GM18873 (cell line): ENCODE data around the gene AK8.

Experiments used
- ATAC-seq: cut with Tn5 transposase; IDR thresholded peaks from one replicate; pipeline ENCODE4 v1.9.1; 2021; ENCODE audit warnings: mild to moderate bottlenecking, moderate library complexity, moderate number of reproducible peaks; ENCODE audit not compliant: unreplicated experiment, low FRiP score

AK8 gene

DNA sequence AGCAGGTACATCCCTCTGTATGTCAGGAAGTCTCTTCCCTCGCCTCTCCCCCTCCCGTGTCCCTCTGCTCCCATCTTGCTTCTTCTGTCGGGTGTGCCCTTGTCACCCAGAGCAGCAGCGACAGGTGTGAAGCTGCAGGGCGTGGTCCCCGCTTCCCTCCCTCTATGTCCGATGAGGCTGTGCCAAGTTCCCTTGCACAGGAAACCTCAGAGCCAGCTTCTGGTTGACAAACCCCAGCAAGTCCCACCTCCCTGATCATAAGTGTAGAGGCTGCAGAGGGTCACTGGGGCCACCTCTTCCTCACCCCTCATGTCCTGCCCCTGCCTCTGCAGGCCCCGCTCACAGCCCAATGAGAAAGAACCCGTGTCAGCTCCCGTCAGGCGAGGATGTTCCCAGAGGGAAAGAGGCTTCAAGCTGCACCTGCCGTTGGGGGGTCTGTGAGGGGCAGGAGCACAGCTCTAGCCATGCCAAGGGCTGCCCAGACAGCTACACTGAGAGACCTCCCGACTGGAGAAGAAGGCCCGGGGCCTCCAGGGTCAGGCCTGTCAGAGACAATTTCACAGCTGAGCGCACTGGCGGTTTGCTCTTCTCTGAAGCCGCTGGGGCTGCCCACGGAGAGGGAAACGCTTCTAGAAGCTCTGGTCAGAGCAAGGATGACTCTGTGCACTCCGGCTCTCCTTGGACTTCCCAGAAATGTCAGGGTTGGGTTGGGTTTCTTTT is 73.3 kb downstream of the AK8 start:
- ATAC-seq: no peak

DNA sequence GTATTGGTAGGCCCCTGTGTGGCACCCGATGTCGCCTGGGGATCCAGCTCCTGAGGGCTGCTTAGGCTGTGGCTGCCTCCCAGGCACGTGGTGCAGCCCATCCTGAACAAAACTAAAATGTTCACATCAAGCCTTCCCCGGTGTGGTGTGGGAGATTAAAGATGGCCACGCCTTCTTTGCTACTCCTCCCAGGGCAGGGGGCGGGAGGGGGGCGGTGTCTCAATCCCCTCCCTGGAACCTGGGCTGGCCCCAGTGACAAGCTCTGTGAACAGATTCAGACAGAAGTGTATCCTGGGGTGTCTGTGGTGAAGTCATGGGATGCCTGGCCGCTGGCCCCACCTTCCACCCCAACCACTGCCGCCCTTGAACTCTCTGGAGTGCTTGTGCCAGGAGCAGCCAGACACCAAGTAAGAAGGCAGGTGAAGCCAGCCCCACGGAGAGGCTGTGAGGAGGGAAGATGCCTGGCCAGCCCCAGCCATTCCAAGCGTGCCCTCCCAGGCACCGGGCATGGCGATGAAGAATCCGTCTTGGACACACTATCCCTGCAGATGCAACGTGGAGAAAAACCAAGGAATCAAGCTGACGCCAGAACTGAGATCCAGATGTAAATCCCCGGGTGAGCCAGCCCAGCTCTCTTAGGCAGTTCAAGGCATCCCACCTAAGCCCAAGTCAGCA is 75.8 kb downstream of the AK8 start:
- ATAC-seq: no peak

DNA sequence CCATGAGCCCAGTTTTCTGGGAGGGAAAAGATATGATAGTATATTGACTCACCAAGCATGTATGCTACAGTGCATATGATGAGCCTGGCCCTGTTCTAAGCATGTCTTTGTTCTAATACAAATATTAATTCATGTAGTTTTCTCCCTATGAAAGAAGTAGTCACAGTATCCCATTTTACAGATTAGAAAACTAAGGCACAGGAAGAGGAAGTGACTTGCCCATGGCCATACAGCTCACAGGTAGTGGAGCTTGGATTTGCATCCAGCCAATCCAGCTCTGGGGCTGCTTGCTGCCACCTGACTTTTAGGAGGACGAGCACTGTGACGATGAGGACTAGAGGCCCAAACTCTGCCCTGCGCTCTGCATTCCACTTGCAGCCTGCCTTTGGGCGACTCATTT is 76.4 kb downstream of the AK8 start:
- no peak for ATAC-seq

DNA sequence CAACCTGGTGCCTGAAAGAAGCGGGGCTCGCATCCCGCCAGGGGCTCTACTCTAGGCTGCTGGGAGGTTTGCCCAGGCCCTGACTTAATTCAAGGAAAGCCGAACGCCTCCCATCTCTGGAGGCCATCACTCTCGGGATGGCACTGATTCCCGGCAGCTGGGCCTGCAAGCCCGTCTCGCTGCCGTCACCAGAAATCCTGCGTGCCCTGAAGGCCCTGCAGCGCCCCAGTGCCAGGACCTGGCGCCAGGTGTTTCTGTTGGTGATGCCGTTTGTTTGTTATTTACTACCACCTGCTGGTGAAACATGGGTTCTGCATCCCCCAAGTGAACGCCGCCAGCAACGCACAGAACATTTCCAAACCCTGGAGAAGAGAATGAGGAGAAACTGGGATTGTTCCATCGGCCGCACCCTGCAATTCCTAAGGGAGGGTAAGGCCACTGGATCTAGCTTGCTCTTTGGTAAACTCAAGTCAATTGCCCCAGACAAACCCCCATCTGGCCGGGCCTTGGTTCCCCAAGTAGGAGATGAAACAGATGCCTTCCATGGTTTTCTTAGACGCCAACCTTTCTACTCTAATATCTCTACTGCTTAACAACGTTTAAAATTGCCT is 77.9 kb downstream of the AK8 start:
- ATAC-seq: no peak

DNA sequence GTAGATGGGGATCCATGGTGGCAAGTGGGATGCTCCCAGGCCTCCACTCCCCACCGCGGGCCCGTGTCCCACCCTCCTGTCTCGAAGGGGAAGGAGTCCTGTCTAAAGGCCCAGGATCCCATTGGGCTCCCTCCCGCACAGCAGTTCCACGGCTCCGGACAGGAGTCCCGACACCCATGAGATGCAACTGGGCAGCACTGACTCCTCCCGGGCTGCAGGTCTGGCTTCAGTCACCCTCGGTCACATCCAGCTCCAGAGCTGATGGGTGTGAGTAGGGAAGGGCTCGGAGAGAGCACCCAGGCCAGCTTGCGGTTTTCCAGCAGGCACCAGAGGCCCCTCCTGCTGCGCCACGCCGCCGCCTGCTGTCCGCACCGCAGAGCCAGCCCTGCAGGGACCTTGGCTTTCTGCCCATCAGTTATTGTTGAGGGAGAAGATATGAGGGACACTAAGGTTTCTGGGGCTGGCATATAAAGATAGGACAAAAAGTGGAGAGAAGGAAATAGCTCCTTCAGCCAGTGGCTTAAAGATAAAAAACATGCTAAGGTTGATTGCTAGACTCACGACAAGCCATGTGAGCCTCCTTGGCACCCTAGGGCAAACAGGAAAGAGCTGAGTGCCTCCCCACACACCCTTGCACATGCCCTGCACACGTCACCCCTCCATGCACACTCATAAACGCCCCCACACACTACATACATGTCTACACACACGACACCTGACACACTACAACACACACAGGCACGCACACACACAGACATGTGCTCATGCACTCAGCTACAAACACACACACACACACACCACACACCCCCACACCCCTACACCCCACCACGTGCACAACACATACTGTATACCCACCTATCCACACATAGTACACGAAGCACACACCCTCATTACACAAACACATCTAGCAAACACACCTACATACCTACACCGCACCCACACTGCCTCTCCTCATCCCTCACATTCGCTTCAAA is 79.0 kb downstream of the AK8 start:
- ATAC-seq: no peak

DNA sequence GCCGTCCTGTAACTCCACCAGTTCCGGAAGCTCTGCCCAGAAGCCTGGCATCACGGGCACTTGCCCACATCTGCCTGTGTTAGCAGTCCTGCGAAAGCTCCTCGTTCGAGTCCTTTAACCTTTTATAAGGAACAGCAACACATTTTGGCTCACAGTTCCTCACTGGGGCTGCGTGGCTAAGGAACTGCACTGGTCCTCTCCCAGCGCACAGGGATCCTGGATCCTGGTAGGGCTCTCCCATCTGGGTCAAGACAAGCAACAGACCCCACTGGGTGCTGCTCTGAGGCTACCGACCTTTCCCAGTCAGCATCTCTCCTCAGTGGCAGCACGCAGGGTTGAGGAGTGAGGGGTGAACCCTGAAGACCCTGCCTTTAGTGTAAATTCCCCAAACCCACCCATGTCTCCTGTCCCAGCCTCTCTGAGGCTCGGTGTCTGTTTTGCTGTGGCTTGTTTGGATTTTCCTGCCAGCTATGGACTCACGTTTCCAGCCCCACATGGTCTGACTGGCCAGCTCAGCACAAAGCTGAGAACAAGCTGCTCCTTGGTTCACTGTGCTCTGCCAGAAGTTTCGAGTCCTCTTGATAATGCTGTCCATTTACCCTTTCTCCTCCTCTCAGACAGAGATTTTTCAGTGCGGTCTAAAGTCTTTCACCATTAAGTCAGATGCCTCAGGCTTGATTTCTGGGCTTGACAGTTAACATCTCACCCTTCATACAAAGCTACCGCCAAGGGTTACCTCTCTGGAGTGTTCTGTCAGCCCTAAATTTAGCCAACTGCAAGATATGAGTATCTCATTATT is 80.0 kb downstream of the AK8 start:
- ATAC-seq: no peak

DNA sequence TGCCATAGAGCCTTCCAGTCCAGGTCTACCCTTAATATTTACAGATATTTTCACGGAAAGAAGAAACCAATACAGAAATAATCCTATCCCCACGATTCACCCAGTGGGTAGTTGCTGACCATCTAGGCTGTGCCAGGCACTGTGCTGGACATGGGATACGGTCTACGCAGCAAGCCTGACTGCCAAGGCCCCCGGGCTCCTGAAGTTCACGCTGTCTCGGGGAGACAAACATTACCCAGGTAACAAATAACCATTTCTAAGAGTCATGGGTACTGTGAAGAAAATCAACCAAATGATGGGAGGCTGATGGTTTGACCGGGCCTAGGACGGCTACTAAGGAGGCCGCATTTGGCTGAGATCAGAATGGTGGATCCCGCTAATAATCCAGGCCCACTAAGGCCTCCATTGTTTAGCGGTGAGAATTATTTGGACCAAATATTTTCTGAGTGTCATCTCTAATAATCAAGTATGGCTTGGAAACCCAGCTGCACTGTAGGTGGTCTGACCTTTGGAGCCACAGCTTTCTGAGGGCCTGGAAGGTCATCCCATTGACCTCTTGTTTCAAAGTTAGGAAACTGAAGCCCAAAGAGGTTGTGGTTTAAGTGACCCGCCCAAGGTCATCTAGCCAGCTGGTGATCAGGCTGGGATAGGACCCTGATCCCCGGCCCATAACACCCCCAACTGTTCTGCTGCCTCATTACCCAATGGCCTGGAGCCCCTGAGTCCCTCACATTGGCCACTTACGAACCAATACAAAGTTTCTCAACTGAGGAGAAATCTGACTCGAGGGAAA is 82.4 kb downstream of the AK8 start:
- ATAC-seq: no peak

DNA sequence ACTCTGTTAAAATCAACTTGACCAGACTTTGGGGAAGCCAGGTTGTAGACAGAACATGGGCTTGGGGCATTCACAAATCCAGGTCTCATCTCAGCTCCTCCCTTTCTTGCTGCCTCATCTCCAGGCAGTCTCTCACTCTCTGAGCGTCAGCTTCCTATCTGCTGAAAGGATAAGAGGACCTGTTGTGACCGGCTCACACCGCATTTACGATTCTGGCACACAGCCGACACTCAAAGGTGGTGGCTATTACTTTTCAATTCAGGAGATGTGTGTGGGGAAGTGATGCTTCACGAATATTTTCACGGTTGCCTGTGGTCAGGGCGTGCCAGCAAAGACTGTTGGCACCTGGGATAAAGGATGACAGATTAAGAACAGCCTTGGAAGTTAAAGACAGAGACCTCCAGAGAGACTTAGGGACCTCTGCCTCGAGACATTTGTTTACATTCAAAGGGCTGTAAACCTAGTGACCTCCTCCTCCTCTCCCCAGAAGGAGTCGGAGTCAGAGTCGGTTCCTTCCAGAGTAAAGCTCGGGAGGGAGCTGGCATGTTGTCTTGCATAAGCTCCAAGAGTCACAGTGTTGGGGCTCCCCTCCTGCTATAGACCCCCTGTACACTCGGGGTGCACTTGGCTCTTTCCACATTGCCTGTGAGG is 83.2 kb downstream of the AK8 start:
- no peak for ATAC-seq

DNA sequence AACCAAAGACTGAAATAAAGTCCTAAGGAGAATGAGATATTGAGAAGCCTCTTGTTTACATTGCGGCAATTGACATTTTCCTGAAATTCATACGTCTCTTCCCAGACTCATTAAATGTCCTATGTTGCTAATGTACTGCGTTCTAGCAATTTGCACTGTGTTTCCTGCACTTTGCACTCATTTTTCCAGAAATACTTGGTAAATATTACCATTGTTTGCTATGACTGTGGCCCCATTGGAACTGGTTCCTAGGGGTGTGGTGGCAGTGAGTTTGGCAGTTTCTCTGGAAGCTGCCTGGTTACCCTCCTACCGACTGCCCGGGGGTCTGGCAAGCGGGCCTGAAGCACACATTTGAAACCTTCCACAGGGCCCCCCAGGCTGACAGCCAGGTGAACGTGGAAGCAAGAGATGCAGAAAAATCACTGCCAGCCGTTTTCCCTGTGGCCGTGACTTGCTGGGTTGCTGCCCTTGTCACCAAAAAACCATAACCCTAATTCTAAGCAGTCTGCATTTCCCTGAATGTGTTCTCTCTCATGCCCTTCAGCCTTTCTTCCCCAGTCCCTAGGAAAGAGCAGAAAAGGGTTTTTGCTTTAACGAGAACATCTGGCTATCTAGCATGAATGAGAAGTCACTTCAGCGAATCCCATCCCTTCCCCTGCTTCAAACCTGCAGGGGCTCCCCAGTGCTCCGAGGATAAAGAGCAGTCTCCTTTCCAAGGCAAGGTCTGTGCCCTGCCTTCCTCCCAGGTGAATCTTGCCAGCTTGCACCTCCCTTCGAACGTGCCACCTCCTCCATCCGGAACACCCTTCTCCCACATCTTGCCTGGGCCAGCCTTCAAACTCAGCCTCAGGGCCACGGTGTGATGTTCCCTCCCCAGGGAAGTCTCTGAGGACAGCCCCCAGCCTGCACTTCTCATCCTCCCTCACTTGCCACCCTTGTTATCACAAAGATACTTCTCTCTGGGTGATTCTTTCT is 84.2 kb downstream of the AK8 start:
- no peak for ATAC-seq

DNA sequence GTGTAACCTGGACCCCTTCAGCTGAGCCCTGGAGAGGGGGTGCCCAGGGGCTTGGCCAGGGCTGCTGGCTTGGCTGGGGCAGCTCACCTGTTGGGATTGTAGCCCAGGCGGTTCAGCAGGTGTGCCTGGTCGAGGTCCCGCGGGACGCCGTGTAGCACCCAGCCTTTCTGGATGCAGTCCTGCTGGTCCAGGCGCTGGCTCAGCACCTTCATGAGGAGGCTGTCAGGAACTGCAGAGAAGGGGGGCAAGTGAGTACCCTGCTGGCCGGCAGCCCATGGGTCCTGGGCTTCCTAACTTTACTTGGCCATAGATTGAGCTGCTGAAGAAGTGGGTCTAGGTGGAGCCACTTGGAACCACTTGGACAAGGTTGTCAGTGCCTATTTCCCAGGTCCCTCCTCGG is 85.5 kb downstream of the AK8 start:
- no peak for ATAC-seq

DNA sequence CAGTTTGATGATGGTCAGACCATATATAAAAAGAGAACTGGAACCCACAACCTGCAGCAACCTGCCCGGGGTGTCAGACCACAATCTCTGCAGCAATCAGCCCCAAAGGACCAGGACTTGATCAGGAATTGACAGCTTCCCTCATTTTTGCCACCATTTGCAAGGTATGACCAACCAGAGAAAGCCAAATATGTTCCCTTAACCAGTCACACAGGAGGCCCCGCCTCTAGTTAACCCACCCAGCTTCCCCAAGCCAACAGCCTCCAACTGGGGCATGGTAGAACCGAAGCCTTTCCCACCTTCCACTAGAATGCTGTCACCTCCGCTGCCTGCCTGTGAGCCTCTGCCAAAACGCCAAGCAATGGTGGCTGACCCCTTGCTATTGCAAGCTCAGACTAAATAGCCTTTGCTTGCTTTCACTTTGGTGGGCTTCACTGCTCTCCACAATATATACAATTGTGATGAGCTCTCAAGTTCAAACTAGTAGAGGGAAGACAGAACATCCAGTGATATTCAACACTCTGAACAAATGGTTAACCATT is 86.3 kb downstream of the AK8 start:
- no peak for ATAC-seq

DNA sequence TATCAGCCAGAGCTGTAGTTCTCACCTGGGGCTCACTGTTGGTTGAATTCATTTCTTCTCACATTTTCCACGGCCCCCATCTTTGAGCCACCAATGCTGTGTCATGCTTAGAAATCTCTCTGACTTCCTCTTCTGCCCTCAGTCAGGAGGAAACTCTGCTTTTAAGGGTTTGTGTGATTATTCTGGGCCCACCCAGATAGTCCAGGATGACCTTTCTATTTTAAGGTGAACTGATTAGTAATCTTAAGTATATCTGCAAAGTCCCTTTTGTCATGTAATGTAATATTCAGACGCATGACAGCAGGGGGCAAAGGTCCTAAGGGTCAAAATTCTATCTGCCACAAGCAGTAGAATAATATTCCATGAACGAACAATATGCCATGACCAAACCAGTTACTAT is 88.4 kb downstream of the AK8 start:
- no peak for ATAC-seq

DNA sequence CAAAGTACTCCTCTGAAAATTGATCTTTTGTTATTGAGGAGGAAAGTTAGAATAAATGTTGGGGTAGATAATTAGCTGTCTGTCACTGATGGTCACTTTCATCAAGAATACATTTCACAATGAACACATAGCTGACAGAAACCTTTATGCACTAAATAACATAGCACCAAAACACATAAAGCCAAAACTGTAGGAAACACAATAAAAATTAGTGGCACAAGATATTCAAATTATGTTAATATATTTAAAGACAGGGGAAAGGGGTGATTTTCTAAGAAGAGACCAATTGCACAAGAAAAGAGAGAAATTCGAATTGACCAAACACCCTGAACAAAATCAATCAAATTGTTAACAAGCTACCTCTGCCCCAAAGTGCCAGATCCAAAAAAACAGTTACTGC is 89.7 kb downstream of the AK8 start:
- ATAC-seq: no peak

DNA sequence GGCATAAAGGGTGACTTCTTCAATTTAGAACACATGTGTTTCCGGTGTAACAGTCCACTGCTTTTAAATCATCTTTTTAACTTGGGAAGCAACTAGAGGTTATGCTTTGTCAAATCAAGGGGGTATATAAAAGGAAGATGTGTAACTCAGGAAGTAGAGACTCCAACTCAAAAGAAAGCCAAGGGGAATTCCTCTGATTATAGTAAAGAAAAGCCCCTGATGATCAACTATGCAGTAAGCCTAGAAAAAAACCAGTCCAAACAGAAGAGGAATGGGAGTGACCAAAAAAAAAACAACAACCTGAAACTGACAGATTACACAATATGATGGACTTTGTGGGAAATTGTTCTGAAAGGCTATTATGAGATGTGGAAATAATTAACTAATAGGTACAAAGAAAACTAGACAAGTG is 90.3 kb downstream of the AK8 start:
- ATAC-seq: no peak

DNA sequence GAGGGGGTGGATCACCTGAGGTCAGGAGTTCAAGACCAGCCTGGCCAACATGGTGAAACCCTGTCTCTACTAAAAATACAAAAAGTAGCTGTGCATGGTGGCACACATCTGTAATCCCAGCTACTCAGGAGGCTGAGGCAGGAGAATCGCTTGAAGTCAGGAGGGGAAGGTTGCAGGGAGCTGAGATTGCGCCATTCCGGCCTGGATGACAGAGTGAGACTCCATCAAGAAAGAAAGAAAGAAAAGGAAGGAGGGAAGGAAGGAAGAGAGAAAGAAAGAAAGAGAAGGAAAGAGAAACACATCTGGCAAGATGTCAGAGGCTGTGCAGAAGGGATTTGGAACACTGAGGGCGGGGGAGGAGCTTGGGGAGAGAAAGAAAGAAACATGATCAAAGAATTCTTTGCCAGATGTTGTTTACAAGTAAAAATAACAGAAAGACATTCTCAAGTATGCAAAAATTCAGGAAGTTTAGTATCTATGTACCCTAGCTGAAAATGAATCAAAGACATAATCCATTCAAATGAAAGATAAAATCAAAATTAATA is 93.7 kb downstream of the AK8 start:
- ATAC-seq: no peak

DNA sequence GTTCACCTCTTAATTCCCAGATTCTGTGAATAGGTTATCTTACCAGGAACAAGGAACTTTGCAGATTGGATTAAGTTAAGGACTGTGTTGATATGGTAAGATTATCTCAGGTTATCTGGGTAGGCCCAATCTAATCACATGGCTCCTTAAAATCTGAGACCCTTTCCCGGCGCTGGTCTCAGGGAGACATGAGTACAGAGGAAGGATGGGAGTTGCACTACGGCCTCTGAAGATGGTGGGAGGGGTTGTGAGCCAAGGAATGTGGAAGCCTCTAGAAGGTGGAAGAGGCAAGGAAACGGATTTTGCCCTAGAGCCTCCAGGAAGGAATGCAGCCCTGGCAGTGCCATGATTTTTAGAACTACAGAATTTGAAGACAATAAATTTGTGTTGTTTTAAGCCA is 95.1 kb downstream of the AK8 start:
- no peak for ATAC-seq

DNA sequence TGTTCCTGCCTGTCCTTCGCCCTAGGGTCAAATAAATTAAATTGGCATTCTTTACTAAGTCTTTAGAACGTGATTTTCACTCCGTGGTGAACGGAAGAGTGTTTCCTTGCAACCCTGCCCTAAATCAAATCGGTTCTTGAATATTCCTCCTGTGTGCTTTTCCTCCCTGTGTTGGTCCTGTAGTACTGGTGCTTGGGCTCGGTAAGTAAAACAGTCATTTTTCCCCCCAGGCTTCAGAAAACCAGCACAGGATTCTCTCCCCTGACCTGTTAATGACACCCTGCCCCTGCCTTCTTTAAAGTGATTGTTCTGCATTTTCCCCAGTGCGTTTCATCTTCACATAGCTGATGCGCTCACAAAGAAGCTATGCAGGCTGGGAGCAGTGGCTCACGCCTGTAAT is 96.0 kb downstream of the AK8 start:
- no peak for ATAC-seq
